ENCODE measurements around the gene NTNG1.

Gene NTNG1

DNA sequence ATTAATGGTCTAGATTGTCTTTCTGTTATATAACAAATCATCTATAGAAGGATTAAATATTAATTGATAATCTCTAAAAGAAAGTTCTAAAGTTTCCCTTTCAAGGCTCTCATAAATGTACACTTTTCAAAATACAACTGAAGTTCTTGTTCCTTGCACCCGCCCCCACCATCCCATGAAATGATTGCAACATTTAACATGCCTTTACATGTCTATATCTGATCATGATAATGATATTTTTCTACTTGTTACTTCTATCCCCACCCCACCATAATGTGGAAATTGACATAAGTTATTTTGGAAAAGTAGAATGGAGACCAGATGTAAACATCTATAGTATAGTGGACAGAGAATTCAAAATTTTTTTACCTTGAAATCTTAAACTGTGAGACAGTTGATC, 186.6 kb downstream of the NTNG1 start:
- no peak for DNase-seq (ENCODE audit: low read depth in 2 of 2)

DNA sequence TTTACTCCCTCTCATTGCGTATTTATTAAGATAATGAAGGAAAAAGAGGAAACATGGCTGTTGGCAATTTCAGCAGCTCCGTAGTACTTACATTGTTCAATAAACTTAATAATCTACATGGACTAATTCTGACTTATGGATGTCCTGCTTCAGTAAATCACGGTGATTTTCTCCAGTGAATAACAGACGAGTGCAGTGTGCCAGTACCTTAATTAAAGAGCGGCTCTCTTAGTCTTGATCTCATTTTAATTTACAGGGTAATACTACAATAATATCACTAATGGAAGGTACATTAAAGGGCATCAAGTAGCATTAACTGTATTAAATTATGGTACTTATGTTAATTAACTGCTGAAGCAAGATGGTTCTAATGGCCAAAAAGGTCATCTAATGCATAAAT, 187.2 kb downstream of the NTNG1 start:
- no peak for DNase-seq (ENCODE audit: low read depth in 2 of 2)

DNA sequence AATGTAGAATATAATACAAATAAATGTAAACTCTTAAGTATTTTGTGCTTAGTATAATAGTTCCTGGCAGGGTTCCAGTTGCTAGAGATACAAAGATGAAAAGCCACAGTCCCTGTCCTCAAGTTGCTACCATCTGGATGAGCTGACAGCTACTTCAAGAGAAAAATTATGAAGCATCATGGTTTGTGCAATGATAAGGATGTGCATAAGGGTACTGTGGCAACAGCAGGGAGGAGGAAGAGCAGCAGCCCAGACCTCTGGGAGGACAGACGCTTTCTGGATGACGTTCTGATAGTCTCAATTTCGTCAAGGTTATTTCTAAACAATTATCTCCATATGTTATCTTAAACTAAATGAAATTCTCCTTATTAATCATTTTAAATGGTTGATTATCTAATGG, 198.9 kb downstream of the NTNG1 start:
- no peak for DNase-seq (ENCODE audit: low read depth in 2 of 2)

DNA sequence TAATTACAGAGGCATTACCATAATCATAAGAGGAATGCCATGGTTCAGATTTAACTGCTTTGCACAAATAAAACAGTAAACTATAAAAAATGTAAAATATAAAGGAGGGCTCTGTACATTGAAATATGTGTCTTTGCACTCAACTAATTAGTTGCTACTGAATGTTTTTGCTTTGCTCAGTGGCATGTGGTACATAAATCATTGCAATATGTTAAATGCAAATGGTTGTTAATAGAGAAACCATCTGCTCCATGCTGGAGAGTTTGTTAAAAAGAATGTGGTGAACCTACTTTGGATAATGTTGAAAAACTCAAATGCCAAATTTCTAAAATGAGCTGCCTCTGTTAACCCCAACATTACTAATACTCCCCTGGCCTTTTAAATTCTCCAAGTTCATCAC, 201.5 kb downstream of the NTNG1 start:
- DNase-seq (ENCODE audit: low read depth in 2 of 2) = no peak

DNA sequence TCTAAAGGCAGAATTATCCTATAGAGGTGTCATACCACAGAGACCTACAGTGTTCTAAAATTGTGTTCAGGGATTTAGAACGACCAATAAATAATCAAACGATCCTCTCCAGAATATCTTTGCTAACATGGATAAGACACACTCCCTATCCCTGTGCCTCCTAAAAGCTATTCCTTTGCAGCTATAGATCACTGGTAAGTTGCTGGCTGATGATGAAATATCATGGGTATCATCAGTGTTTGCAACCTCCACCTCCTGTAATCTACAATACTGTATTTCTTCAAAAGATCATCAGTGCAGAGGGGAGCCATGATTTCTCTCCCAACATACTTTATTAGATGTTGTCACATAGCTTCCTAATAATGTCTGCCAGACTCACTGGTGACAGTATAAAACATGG, 201.9 kb downstream of the NTNG1 start:
- DNase-seq (ENCODE audit: low read depth in 2 of 2) = no peak

DNA sequence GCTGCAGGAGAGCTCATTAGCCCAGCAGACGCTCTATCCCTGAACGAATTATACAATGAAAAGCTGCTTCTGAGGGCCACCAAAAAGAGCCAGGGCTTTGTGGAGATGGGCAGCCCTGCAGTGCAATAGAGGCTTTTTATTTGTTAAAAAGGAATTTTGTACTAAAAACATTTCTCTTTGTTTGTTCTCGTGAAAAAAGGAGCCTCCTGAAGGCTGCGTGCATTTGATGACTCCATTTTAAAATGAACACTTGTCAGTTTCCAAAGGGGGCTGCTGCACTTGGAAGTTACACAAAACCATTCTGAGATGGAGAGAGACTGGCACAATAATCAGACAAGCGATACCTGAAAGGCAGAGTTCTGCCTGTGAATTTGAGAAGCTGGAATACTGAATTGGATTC, 202.8 kb downstream of the NTNG1 start:
- DNase-seq (ENCODE audit: low read depth in 2 of 2) = no peak

DNA sequence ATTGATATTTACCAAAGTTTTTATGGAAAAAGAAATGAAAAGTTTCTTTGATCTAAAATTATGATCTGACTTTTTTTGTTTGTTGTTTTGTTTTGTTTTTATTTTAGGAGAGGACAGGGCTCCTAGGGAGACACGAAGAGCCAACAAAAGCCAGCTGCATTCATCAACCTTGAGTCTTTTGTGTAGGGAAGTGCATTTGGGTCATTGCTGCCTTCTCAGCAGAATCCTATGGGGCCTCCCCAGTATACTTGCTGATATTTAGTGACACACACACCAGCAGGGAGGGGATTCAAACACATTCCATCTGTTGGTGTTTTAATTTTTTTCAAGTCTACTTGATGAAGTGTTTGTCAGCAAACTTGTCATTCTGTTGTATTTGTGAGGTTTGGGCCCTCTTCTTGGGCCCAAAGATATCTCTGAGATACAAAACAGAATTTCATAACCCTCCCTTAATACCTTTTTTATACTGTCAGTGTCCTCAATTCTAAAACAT, 203.5 kb downstream of the NTNG1 start:
- DNase-seq (ENCODE audit: low read depth in 2 of 2) = no peak

DNA sequence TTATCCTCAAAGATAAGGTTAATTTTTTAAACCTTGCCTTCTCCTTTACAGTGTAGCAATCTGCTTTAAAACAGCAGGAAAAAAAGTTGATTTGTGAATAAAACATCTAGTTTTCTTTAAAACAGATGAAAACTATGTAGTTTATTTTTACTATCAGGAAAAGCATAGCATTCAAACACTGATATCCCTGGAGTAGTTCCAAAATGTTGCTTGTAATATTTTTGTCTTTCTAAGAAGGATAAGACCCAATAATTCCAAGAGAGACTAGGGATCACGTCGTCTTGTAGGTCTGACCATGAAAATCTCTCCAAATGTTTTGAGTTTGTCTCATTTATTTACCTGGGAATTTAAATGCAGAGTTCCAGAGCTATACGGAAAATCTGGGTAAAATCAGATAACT, 204.0 kb downstream of the NTNG1 start:
- DNase-seq (ENCODE audit: low read depth in 2 of 2) = no peak

DNA sequence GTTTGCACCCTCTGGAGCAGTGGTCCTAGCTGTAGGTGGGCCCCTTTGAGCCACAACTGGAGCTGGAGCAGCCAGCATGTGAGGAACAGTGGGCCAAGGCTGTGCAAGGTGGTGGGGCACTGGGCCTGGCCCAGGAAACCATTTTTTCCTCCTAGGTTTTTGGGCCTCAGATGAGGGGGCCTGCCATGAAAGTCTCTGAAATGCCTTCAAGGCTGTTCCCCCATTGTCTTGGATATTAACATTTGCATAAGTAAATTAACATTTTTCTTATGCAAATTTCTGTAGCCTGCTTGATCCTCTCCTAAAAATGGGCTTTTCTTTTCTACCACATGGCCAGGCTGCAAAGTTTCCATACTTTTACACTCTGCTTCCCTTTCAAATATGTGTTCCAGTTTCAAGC, 212.0 kb downstream of the NTNG1 start:
- DNase-seq (ENCODE audit: low read depth in 2 of 2) = no peak

DNA sequence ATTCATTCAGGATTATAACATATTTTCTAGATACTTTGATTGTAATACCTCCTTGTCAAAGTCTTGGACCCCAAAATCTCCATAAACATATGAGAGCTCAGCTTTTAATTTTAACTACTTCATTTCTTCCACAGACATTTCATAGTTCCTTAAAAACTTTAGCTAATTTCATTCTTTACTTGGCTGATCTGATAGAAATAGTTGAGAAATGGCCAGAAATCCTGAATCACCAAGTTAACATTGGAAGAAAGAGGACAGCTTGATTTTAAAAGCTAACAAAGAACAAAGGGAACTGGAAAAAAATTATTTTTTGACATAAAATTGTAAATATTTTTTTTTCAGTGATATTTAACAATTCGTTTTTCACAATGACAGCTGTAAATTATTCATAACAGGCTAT, 216.5 kb downstream of the NTNG1 start:
- DNase-seq (ENCODE audit: low read depth in 2 of 2) = no peak

DNA sequence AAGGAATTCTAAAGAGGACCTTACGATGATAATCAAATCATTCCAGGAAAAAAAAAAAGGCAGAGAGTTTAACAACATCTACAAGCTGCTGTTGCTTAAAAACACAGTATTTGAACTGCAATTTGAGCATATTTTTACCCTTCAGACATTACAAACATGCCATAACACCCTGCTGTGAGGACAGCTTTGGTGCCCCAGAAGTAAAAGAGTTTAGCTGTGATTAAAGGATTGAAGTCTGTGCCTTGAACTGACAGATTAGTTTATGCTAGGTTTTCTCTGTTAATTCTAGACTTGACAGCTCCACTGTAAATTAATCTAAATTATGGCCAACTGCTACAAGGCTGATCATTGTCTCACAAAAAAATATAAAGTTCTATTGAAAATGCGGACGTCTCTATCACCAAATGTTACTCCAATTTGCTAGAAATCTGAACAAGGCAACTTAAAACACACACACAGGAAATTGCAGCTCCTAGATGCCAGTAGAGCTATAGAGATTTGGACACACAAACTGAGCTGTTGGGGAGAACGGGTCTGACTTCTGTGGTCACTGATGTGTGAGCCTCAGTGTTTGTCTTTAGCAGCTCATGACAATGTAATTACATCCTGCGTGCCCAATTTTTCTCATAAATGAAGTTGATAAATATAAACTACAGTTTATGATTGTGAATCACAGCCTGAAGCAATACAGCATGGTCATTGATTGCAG, 217.9 kb downstream of the NTNG1 start:
- no peak for DNase-seq (ENCODE audit: low read depth in 2 of 2)

DNA sequence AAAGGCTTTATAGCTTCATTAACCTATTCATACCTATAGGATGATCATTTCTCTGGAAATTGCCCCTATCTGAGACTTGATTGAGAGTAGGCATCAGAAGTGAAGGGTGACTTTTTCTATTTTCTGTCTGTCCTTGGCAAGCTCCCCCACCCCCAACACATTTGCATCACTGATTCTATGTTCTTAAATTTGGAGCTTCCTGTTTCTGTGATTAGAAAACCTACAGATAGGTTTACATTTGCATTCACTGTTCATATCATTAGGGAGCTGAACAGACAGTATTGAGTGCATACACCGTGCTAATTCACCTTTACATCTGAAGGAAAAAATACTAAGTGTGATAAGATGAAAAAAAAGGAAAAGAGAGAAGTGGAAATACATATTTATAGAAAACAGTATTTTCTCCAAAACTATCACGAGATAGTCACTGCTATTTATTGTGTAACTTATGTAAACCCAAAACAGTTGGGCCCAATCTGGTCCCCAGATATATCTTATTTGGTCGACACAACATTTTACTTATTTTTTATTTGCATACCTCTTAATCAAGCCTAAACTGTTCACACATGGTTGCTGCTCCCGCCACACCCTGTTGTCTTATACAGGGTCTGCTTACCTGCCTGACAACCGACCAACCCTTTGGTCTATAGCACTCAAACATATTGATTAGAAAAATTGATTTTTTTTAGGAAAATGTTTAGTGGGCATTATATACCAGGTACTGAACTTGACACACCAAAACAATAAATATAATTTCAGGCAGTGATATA, 218.8 kb downstream of the NTNG1 start:
- no peak for DNase-seq (ENCODE audit: low read depth in 2 of 2)

DNA sequence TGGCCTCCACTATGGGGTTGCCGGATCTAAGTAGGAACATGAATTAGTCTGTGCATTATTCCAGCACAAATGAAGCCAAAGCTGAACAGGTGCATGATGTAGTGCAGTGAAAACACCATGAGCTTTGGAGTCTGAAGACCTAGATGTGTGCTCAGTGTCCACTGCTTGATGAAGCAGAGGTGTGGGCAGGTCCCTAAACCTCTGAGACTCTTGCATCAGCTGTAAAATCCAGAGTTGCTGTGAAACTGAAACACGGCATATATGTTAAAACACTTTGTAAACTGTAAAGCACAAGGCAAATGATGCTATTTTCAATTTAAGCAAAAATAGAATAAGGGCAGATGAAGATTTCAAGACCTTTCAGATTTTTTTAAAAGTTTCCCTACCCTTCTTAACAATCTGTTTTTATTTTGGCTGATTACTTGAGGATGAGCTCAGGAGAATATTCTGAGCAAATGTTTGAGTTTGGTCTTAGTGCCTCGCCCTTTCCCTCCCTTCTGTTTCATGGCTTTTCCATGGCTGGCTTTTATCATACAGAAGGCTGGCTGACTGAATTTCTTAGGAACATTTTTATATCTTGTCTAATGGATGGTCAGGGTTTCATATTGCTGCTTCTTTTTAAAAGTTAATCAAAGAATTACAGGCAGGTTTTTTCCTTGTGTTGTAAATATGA, 221.8 kb downstream of the NTNG1 start:
- no peak for DNase-seq (ENCODE audit: low read depth in 2 of 2)

DNA sequence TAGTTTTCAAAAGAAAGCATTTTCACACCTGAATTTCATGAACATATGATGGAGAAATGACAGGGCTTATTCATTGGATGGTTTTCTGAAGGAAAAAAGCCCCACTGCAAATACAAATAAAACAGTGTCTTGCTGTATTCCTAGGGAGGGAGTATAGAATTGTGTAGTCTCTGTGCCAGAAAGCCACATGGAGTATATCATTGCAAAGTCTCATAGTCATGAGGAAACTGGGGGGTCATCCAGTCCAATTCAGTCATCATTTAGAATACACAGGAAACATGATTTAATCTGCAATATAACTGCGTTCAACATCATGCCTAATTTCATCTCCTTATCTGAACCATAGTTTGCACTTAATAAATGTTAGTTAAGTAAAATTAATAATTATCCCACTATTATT, 222.3 kb downstream of the NTNG1 start:
- DNase-seq (ENCODE audit: low read depth in 2 of 2) = no peak

DNA sequence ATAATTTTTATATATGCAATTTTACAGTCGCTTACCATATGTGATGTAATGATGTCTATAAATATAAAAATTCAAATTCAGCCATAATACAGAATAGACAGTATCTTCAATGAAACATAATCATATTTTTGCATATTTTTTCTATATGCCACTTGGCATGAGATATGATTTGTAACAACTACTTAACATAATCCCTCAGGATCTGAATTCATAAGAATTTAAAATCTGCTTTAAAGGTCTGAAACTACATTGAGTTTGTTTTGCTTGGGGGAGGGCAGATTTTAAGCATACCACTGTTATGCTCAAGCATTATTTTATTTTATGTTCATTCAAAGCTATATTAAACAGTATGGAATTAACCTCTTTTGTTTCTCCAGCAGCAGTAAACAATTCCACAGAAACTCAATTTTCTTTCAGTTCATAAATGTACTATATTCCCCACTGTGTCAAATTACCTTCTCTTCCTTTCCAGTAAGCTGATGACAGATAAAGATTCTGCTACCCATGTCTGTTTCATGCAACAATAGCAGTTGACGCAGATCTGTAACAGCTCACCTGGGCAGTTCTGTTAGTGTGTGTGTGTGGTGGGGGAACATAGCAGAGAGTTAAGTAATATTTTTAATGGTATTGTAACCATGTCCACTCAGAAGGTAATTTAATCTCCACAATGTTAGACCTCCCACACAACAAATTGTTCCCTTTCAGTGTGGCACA, 224.8 kb downstream of the NTNG1 start:
- no peak for DNase-seq (ENCODE audit: low read depth in 2 of 2)

DNA sequence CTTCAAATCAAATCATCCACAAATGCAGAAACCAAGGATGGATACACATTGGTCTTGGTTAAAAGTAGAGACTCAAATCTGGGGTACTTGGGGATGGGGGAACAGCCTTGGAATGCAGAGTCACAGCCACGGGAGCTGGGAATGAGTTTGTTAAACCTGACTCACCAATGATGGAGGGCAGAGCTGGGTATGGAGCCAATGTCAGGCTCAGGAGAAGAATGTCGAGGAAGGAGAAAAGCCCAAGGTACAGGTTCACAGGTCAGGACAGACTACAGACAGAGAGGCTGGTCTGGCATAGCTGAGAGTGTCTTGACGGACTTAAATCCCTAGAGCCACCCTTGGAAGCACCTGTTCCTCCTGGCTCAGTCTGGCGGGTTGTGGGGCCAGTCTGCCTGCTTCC, 237.6 kb downstream of the NTNG1 start:
- DNase-seq (ENCODE audit: low read depth in 2 of 2) = no peak

DNA sequence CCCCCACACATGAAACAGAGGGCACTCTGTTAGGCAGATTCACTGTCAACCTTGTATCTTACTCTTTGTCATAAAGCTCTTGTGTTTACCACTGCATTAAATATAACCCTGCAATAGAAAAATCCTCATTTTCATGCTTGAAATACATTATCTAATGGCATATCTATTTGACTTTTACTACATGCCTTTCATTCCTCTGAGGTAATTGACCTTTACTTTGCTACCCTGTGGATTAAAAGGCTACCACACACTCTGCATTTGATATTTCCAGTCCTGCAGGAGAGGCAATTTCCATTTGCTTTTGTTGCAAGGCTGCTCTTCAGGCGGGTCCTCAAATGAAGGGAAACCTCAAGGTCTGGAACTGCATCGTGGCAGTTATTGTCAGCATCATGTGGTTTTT, 238.0 kb downstream of the NTNG1 start:
- DNase-seq (ENCODE audit: low read depth in 2 of 2) = no peak

DNA sequence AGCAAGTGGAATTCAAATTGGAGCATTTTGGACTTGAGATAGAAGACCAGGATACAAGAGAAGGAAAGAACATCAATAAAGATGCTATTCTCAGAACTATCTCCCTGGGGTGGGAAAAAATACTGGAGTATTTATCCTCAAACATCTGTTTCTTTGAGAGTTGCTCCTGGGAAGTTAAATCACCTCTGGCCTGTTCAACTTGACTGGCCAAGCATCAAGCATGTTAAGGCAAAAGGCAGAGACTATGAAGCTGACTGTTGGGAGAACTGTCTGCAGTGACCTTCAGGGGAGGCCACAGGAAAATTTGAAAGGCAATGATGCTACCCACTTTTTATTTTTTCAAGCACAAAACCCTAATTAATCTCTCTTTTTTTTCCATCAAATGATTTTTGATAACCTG, 239.0 kb downstream of the NTNG1 start:
- no peak for DNase-seq (ENCODE audit: low read depth in 2 of 2)

DNA sequence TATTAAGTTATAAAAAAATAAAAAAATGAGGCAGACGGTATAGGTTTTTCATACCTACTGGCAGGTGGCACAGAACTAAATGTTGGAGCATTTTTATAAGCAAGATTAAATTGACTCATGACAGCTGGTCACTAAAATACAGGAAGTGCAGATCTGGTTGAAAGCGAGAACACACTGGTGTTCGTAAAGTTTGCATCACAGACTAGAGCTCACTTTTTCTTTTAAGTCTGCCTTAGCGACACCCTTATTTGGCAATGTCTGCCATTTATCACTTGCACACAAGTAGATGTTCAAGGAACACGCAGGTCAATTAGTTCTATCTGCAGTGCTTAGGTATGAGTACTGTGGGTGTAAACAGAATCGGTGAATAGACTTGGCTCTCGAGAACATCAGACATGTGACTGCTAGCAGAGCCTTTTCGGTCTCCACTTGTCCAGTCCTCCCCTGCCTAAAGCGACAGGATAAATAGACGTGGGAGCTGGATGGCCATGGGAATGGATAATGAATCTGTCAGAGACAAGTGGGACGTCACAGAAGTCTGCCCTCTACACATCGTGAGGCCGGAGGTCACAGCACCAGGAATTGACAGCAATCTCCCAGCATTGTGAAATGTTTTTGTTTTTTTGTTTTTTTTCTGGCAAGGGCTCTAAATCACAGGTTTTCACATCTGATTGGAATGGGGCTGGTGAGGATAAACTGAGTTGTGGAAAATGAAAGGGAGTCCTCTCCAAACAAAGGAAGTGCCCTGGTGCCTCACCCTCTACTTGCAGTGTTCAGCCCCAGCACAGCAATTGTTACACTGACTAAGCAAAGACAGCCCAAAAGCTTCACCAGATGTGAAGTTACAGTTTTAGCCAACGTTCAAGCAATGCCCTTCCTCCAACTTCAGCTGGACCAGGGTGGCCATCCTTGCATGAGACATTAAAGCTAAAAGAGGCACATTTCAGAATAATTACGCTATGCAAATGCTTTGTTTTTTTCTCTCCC, 248.9 kb downstream of the NTNG1 start:
- DNase-seq (ENCODE audit: low read depth in 2 of 2) = no peak

DNA sequence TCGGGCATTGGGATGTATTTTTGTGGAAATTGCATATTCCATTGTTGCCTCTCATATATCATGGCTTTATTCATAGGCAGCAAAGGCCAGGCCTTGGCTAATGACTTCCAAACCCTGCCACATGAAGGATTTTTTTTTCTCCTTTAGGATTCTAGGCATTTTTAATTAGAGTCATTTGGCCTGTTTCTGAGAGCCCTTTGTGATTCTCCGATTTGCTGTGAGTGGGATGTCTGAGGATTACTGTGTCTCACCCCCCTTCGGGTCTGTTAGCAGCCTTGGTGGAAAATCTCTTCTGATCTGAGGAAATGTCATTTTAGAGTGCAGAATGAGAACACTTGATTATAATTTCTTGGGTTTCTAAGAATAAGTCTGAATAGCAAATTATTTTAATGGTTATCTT, 253.5 kb downstream of the NTNG1 start:
- no peak for DNase-seq (ENCODE audit: low read depth in 2 of 2)

DNA sequence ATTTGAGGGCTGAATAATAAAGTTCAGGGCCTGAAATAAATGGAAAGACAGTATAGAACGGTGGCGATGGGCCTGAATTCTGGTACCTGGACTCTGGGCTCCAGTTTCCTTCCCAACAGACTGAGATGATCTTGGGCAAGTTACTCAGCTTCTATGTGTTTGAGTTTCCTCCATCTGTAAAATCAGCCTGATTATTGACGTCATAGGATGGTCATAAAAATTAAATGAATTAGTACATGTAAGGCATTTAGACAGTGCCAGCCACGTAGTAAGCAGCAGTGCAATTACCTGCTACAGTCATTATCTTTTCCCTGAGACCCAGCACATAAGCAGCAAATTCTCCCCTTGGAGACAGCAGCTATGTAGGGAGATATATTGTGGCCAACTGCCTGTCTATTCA, 260.9 kb downstream of the NTNG1 start:
- DNase-seq (ENCODE audit: low read depth in 2 of 2) = no peak
